CMK (cell line): ENCODE measurements around the gene MYH11.
A peak's percentile ranks its signal among the peaks of the same experiment; 100 is the strongest.
"Not testable (repeated sequence)": the region's sequence is repeated elsewhere in the genome, so short reads cannot be mapped to it uniquely, and the experiment has no call there.

Experiments
- DNase-seq: peaks from one replicate; pipeline ENCODE4 v3.0.0-alpha.2; 2010; ENCODE audit warnings: low read depth

The MYH11 gene

GRCh38 chr16:15810411-15810810 lies 46.4 kb downstream of the MYH11 start:
- no peak for DNase-seq

GRCh38 chr16:15809297-15809696 lies 47.5 kb downstream of the MYH11 start:
- DNase-seq, result not testable (repeated sequence)

- DNase-seq, result no peak
These were observed 48.8 kb downstream of the MYH11 start for GRCh38 chr16:15808071-15808470.

GRCh38 chr16:15807603-15808009 lies 49.2 kb downstream of the MYH11 start:
- DNase-seq, result peak; percentile 31

GRCh38 chr16:15803618-15804017 lies 53.2 kb downstream of the MYH11 start:
- no peak for DNase-seq

GRCh38 chr16:15799851-15800495 lies 56.9 kb downstream of the MYH11 start:
- no peak for DNase-seq

- no peak for DNase-seq
These were observed 58.2 kb downstream of the MYH11 start for GRCh38 chr16:15798671-15799070.

GRCh38 chr16:15796885-15797284 lies 59.9 kb downstream of the MYH11 start:
- DNase-seq, result no peak

GRCh38 chr16:15795615-15796014 lies 61.2 kb downstream of the MYH11 start:
- DNase-seq, result no peak

GRCh38 chr16:15792563-15792971 lies 64.3 kb downstream of the MYH11 start:
- DNase-seq, result no peak

GRCh38 chr16:15790458-15790857 lies 66.4 kb downstream of the MYH11 start:
- no peak for DNase-seq

- DNase-seq, result not testable (repeated sequence)
These were observed 67.0 kb downstream of the MYH11 start for GRCh38 chr16:15789816-15790215.

GRCh38 chr16:15788846-15789239 lies 68.0 kb downstream of the MYH11 start:
- no peak for DNase-seq

- DNase-seq, result no peak
These were observed 70.3 kb downstream of the MYH11 start for GRCh38 chr16:15786501-15786900.

GRCh38 chr16:15785386-15786059 lies 71.3 kb downstream of the MYH11 start:
- no peak for DNase-seq

- no peak for DNase-seq
These were observed 72.8 kb downstream of the MYH11 start for GRCh38 chr16:15783985-15784384.

- DNase-seq, result no peak
These were observed 74.1 kb downstream of the MYH11 start for GRCh38 chr16:15782573-15783365.

- DNase-seq, result no peak
These were observed 75.2 kb downstream of the MYH11 start for GRCh38 chr16:15781650-15782049.

GRCh38 chr16:15780805-15781204 lies 76.0 kb downstream of the MYH11 start:
- DNase-seq, result no peak

GRCh38 chr16:15779664-15780351 lies 77.0 kb downstream of the MYH11 start:
- DNase-seq, result no peak

- DNase-seq, result no peak
These were observed 77.7 kb downstream of the MYH11 start for GRCh38 chr16:15778999-15779614.

GRCh38 chr16:15778204-15778743 lies 78.6 kb downstream of the MYH11 start:
- no peak for DNase-seq
